Muscle layer of duodenum (tissue), 2 donors: ENCODE results near the gene COLEC12.

Experiments
- H3K27ac ChIP-seq: one replicate; pipeline ENCODE4 v1.7.0; 2013; ENCODE audit warnings: mild to moderate bottlenecking, low read length
- H3K27me3 ChIP-seq: one replicate; pipeline ENCODE4 v1.7.0; 2013; ENCODE audit warnings: low read depth, mild to moderate bottlenecking, control low read depth, low read length
- H3K36me3 ChIP-seq, 2 donors: one replicate each; pipeline ENCODE4 v1.7.0; 2013; ENCODE audit warnings: low read length in 2 of 2, control low read depth in 1 of 2, mild to moderate bottlenecking in 1 of 2; ENCODE audit not compliant: insufficient read depth in 2 of 2, control insufficient read depth in 1 of 2
- H3K4me1 ChIP-seq, 2 donors: one replicate each; pipeline ENCODE4 v1.7.0; 2013; ENCODE audit warnings: low read length in 2 of 2, mild to moderate bottlenecking in 2 of 2, control low read depth in 1 of 2, moderate library complexity in 1 of 2; ENCODE audit not compliant: insufficient read depth in 2 of 2, control insufficient read depth in 1 of 2
- H3K4me3 ChIP-seq, 2 donors: one replicate each; pipeline ENCODE4 v1.7.0; 2013; ENCODE audit warnings: low read length in 2 of 2, low read depth in 1 of 2, mild to moderate bottlenecking in 1 of 2
- H3K9me3 ChIP-seq, 2 donors: one replicate each; pipeline ENCODE4 v1.7.0; 2013; ENCODE audit warnings: low read length in 2 of 2, control low read depth in 1 of 2, mild to moderate bottlenecking in 1 of 2; ENCODE audit not compliant: control insufficient read depth in 1 of 2
- donor health status: healthy.

COLEC12 gene

GRCh38 chr18:286515-287310, 213.8 kb downstream of the COLEC12 start:
- no peaks in the 10 kb centered on the region for H3K36me3 ChIP-seq
- H3K9me3 ChIP-seq, result no peaks in the 10 kb centered on the region
- no peak overlapping the region for H3K27ac ChIP-seq
- H3K4me1 ChIP-seq, result no peaks in the 10 kb centered on the region
- H3K27me3 ChIP-seq, result no peaks in the 10 kb centered on the region
- H3K4me3 ChIP-seq, result no peak overlapping the region

GRCh38 chr18:285817-286216, 214.7 kb downstream of the COLEC12 start:
- H3K27ac ChIP-seq, result no peak overlapping the region
- H3K4me1 ChIP-seq, result no peaks in the 10 kb centered on the region
- H3K4me3 ChIP-seq, result no peak overlapping the region
- H3K9me3 ChIP-seq, result no peaks in the 10 kb centered on the region
- H3K36me3 ChIP-seq, result no peaks in the 10 kb centered on the region
- no peaks in the 10 kb centered on the region for H3K27me3 ChIP-seq

- Histone ChIP-seq H3K36me3 (no peaks in the 10 kb centered on the region), H3K4me3 (no peak overlapping the region)
Measured at GRCh38 chr18:275486-275885, 225.0 kb downstream of the COLEC12 start.

GRCh38 chr18:274313-274712, 226.2 kb downstream of the COLEC12 start:
- peaks cover 0 to 3% of the 10 kb centered on the region in 2 donors for H3K9me3 ChIP-seq
- no peaks in the 10 kb centered on the region for H3K27me3 ChIP-seq
- H3K27ac ChIP-seq, result no peak overlapping the region
- H3K4me1 ChIP-seq, result peaks cover 0 to 3% of the 10 kb centered on the region in 2 donors
- H3K4me3 ChIP-seq, result no peak overlapping the region
- H3K36me3 ChIP-seq, result no peaks in the 10 kb centered on the region

More at GRCh38 chr18:275486-275885, 225.0 kb downstream of the COLEC12 start:
- Histone ChIP-seq H3K9me3 (peaks cover 0 to 3% of the 10 kb centered on the region in 2 donors), H3K4me1 (no peaks in the 10 kb centered on the region), H3K27ac (no peak overlapping the region), H3K27me3 (no peaks in the 10 kb centered on the region)

GRCh38 chr18:273525-273924, 227.0 kb downstream of the COLEC12 start:
- Histone ChIP-seq H3K9me3 (peaks cover 0 to 3% of the 10 kb centered on the region in 2 donors), H3K36me3 (no peaks in the 10 kb centered on the region), H3K27ac (no peak overlapping the region), H3K4me3 (no peak overlapping the region), H3K4me1 (peaks cover 0 to 10% of the 10 kb centered on the region in 2 donors), H3K27me3 (no peaks in the 10 kb centered on the region)

GRCh38 chr18:272650-273049, 227.9 kb downstream of the COLEC12 start:
- no peaks in the 10 kb centered on the region for H3K36me3 ChIP-seq
- H3K4me1 ChIP-seq, result peaks cover 0 to 10% of the 10 kb centered on the region in 2 donors
- H3K9me3 ChIP-seq, result no peaks in the 10 kb centered on the region
- H3K4me3 ChIP-seq, result no peak overlapping the region
- no peaks in the 10 kb centered on the region for H3K27me3 ChIP-seq
- no peak overlapping the region for H3K27ac ChIP-seq

DNA sequence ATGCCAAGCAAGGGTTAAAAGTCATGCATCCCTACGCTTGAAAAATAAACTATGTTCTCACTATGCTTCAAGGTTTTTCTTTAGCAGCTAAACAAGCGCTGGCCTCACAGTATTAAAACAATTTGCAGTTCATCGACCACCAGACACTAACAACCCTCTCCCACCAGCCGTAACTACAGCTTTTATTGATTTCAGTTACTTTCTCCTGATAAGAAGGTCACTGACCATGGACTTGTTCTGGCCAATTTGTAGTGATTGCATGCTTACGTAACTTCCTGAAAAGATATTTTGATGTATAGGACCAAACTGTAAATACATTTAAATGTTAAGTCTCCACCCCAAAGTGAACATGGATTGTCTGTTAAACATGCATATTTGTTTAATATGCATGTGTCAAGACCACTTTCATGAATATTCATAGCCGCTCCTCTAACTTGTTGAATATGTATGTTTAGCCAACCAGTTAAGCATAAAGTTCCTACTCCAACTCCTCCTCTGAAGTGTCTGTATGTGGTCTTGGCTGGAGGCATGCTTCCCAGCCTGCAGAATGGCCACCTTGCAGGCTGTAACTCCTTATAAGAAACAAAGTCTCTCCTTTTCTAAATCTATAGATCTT, 230.9 kb downstream of the COLEC12 start:
- H3K27ac ChIP-seq, result no peak overlapping the region
- H3K27me3 ChIP-seq, result no peaks in the 10 kb centered on the region
- H3K4me1 ChIP-seq, result peaks cover 0 to 22% of the 10 kb centered on the region in 2 donors
- peak overlapping the region in 1 of 2 donors; percentile 78 for H3K4me3 ChIP-seq
- H3K9me3 ChIP-seq, result no peaks in the 10 kb centered on the region
- H3K36me3 ChIP-seq, result peaks cover 0 to 7% of the 10 kb centered on the region in 2 donors

- peak within 1 kb of the TSS; percentile 78 to 82 for H3K4me3 ChIP-seq
- peaks cover 12 to 21% of the 10 kb centered on the region in 2 donors for H3K36me3 ChIP-seq
- peak within 1 kb of the TSS; percentile 98 for H3K27ac ChIP-seq
- H3K27me3 ChIP-seq, result no peaks in the 10 kb centered on the region
- no peaks in the 10 kb centered on the region for H3K9me3 ChIP-seq
- H3K4me1 ChIP-seq, result peaks cover 0 to 22% of the 10 kb centered on the region in 2 donors
Measured at GRCh38 chr18:267688-268552, 232.6 kb downstream of the COLEC12 start, which contains the start of gene THOC1. THOC1 (minus strand) TSS chr18:268047; CDS start chr18:268019, 28 bp downstream.

DNA sequence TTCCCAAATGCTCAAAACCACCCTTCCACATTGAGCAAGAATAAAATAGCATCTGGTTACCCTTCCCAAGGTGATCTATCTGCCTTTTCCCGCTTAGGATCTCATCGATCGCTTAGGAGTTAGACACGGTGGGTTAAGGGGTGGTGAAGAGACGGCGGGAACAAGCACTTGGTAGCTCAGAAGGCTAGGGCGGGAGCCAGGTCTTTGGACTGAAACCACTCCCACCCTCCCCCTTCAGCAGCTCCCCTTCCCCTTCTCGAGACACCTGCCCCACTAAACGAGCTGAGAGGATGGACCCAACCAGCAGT, 233.2 kb downstream of the COLEC12 start:
- no peaks in the 10 kb centered on the region for H3K9me3 ChIP-seq

More for the DNA sequence above, 233.2 kb downstream of the COLEC12 start:
- Histone ChIP-seq H3K27me3 (no peaks in the 10 kb centered on the region), H3K4me3 (peak overlapping the region; percentile 78 to 82), H3K4me1 (peaks cover 0 to 22% of the 10 kb centered on the region in 2 donors), H3K27ac (peak overlapping the region; percentile 98), H3K36me3 (peaks cover 18 to 27% of the 10 kb centered on the region in 2 donors)
